Fibroblast of villous mesenchyme (primary cell): ENCODE measurements around the gene DRD4. TPM values are rescaled to one million over a fixed set of nuclear protein-coding genes. Genes with fewer than 3 reads are reported as not detected.
"Not testable (repeated sequence)": the region's sequence is repeated elsewhere in the genome, so short reads cannot be mapped to it uniquely, and the experiment has no call there.

Source experiments
- DNase-seq: peaks from one replicate; pipeline ENCODE4 v3.0.0-alpha.2; 2010; ENCODE audit warnings: low read depth
- H3K4me3 ChIP-seq: 2 replicates; pipeline ENCODE4 v1.5.1; 2011; ENCODE audit warnings: low read depth, mild to moderate bottlenecking, low read length
- CTCF ChIP-seq: IDR thresholded peaks from 2 replicates; pipeline ENCODE4 v1.5.1; 2012; ENCODE audit warnings: low read depth, mild to moderate bottlenecking, low read length; ENCODE audit not compliant: insufficient read depth
- total RNA-seq: library from RNA; depleted of rRNA; stranded (reverse); fragments of >200 nt; gene quantifications from 2 replicates; pipeline ENCODE4 v1.2.3, GENCODE V29; 2012

The DRD4 gene
- total RNA-seq, 1 donor: not detected

GRCh38 chr11:645536-645935, 8.5 kb downstream of the DRD4 start:
- no peak overlapping the region for H3K4me3 ChIP-seq
- no peak for TF ChIP-seq CTCF
- no peak for DNase-seq

GRCh38 chr11:646214-646613, 9.1 kb downstream of the DRD4 start:
- DNase-seq: no peak
- no peak overlapping the region for H3K4me3 ChIP-seq
- no peak for TF ChIP-seq CTCF

GRCh38 chr11:647672-648158, 10.6 kb downstream of the DRD4 start:
- not testable (repeated sequence) for DNase-seq, H3K4me3 ChIP-seq

DNA sequence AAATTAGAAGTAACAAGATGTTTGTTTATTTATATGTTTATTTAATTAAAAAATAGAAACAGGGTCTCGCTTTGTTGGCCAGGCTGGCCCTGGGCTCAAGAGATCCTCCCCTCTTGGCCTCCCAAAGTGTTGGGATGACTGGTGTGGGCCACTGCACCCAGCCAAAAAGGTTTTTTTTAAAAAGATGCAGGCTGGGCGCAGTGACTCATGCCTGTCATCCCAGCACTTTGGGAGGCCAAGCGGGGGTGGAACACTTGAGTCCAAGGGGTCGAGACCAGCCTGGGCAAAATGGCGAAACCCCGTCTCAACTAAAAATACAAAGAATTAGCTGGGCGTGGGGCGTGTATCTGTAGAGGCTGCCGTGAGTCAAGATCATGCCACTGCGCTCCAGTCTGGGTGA, 13.4 kb downstream of the DRD4 start:
- no peak for DNase-seq
- H3K4me3 ChIP-seq: no peak overlapping the region
- no peak for TF ChIP-seq CTCF

DNA sequence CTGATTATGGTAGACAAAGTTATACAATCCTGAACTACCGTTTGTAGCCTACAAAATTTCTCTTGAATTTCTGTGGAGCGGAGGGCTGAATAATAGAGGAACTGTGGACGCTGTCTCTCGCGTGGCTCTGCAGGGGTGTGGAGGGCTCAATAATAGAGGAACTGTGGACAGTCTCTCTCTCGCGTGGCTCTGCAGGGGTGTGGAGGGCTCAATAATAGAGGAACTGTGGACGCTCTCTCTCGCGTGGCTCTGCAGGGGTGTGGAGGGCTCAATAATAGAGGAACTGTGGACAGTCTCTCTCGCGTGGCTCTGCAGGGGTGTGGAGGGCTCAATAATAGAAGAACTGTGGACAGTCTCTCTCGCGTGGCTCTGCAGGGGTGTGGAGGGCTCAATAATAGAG, 16.1 kb downstream of the DRD4 start:
- H3K4me3 ChIP-seq, DNase-seq: not testable (repeated sequence)

GRCh38 chr11:653837-654236, 16.8 kb downstream of the DRD4 start:
- TF ChIP-seq CTCF: no peak
- no peak for DNase-seq
- no peak overlapping the region for H3K4me3 ChIP-seq

GRCh38 chr11:654444-654843, 17.4 kb downstream of the DRD4 start:
- H3K4me3 ChIP-seq, DNase-seq: not testable (repeated sequence)

DNA sequence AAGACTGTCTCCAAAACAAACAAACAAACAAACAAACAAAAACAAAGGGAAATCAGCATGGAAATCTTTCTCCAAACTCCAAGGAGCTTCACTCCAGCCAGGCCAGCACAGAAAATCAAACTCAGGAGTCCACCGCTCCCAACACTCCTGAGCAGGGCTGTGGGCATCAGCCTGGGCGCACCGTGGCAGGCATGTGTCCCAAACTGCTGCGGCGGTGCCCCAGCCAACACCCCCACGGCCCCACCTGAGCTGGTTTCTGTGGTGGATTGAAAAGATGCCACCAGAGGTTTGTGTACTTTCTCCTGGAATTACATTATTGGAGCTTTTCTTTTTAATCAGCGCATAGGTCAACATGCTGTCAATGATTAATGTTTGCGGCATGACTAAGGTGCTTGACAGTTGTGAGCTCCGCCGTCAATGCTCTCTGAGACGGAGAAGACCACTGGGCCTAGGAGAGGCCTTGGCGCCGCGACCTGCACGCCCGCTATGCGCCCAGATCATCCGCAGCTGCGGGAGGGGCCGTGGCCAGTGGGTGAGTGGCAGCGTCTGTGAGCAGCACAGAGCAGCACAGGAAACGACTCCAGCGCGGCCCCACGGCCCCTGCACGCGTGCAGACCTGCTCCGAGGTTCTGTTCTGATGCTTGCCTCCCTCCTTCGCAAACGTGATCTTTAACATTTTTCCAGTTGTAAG, 18.1 kb downstream of the DRD4 start:
- TF ChIP-seq CTCF: no peak
- DNase-seq: no peak
- no peak overlapping the region for H3K4me3 ChIP-seq
